ENCODE measurements around the gene ADAMTSL5.

DNA sequence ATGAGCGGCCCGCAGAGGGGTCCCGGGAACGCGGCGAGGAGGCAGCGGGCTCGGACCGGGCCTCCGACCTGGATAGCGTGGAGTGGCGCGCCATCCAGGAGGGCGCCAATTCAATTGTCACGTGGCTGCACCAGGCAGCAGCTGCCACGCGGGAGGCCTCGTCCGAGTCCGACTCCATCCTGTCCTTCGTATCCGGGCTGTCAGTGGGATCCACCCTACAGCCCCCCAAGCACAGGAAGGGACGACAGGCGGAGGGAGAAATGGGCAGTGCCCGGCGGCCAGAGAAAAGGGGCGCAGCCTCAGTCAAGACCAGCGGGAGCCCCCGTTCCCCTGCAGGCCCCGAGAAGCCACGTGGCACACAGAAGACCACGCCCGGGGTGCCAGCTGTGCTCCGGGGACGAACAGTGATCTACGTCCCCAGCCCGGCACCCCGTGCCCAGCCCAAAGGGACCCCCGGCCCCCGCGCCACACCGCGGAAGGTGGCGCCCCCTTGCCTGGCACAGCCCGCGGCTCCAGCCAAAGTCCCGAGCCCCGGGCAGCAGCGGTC lies 44.5 kb downstream of the ADAMTSL5 start:
- TF ChIP-seq, protein P1, sequence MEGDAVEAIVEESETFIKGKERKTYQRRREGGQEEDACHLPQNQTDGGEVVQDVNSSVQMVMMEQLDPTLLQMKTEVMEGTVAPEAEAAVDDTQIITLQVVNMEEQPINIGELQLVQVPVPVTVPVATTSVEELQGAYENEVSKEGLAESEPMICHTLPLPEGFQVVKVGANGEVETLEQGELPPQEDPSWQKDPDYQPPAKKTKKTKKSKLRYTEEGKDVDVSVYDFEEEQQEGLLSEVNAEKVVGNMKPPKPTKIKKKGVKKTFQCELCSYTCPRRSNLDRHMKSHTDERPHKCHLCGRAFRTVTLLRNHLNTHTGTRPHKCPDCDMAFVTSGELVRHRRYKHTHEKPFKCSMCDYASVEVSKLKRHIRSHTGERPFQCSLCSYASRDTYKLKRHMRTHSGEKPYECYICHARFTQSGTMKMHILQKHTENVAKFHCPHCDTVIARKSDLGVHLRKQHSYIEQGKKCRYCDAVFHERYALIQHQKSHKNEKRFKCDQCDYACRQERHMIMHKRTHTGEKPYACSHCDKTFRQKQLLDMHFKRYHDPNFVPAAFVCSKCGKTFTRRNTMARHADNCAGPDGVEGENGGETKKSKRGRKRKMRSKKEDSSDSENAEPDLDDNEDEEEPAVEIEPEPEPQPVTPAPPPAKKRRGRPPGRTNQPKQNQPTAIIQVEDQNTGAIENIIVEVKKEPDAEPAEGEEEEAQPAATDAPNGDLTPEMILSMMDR (IDR thresholded peaks at IDR 0.05), result no peak
- TF ChIP-seq ZFX (IDR thresholded peaks at IDR 0.05; ENCODE audit: borderline replicate concordance), result no peak

Measured in 22Rv1 (cell line).